HEK293 (cell line): ENCODE results near the gene IZUMO4.
A peak's percentile ranks its signal among the peaks of the same experiment; 100 is the strongest.

ENCODE experiments used
- CTCF ChIA-PET: fragments of 350-600 bp; formaldehyde crosslinking; extraction: SDS; loops from one replicate; lab custom pipeline; 2021; ENCODE audit warnings: antibody characterized with exemption; lab: Yijun Ruan, JAX
- POLR2A ChIA-PET: fragments of 300-600 bp; formaldehyde crosslinking; extraction: SDS; loops from one replicate; lab custom pipeline; 2020; ENCODE audit warnings: antibody characterized with exemption, inconsistent platforms; lab: Yijun Ruan, JAX
- H3K27ac ChIP-seq: fragments of 200-500 bp; sonication (Bioruptor generic); 2 replicates; pipeline ENCODE4 v1.5.1; 2014; ENCODE audit warnings: low read depth, low read length, control low read depth, inconsistent platforms; ENCODE audit errors: extremely low read depth
- H3K36me3 ChIP-seq, 2 experiments: fragments of 200-500 bp in 1 of 2; sonication (Bioruptor generic) in 1 of 2; 1 replicate in 1 of 2; 2 replicates in 1 of 2; pipeline ENCODE4 v1.5.1; 2014 to 2017; ENCODE audit warnings: inconsistent platforms in 2 of 2, low read length in 2 of 2; ENCODE audit not compliant: control insufficient read depth in 2 of 2, insufficient read depth in 1 of 2
- H3K4me1 ChIP-seq: fragments of 200-500 bp; sonication (Bioruptor generic); 2 replicates; pipeline ENCODE4 v1.5.1; 2014; ENCODE audit warnings: mild to moderate bottlenecking, low read length, inconsistent platforms; ENCODE audit not compliant: control insufficient read depth, insufficient read depth
- H3K4me3 ChIP-seq: 2 replicates; pipeline ENCODE4 v1.5.1; 2011; ENCODE audit warnings: low read depth, mild to moderate bottlenecking, control low read depth, low read length, moderate library complexity
- H3K9me3 ChIP-seq: fragments of 200-500 bp; sonication (Bioruptor generic); 2 replicates; pipeline ENCODE4 v1.5.1; 2014; ENCODE audit warnings: low read depth, low read length, inconsistent platforms; ENCODE audit not compliant: control insufficient read depth, insufficient read depth
- GLIS1 ChIP-seq: fragments of 450-650 bp; formaldehyde crosslinking; IDR thresholded peaks from 2 replicates; pipeline ENCODE4 v1.5.1; 2016; ENCODE audit warnings: missing biosample characterization, missing genetic modification characterization
- GLIS2 ChIP-seq: fragments of 450-650 bp; formaldehyde crosslinking; IDR thresholded peaks from 2 replicates; pipeline ENCODE4 v1.5.1; 2016; ENCODE audit warnings: missing biosample characterization, missing genetic modification characterization
- KLF1 ChIP-seq: fragments of 450-650 bp; formaldehyde crosslinking; IDR thresholded peaks from 2 replicates; pipeline ENCODE4 v1.5.1; 2016; ENCODE audit warnings: missing biosample characterization, missing genetic modification characterization
- KLF8 ChIP-seq: fragments of 450-650 bp; formaldehyde crosslinking; IDR thresholded peaks from 2 replicates; pipeline ENCODE4 v1.5.1; 2016; ENCODE audit warnings: missing biosample characterization, missing genetic modification characterization
- REST ChIP-seq: fragments of 450-650 bp; formaldehyde crosslinking; IDR thresholded peaks from 2 replicates; pipeline ENCODE4 v1.5.1; 2016; ENCODE audit warnings: missing biosample characterization, missing genetic modification characterization
- SALL2 ChIP-seq: fragments of 450-650 bp; formaldehyde crosslinking; IDR thresholded peaks from 2 replicates; pipeline ENCODE4 v1.5.0; 2017; ENCODE audit warnings: missing biosample characterization, mild to moderate bottlenecking, missing genetic modification characterization, borderline replicate concordance
- SCRT2 ChIP-seq: fragments of 450-650 bp; formaldehyde crosslinking; IDR thresholded peaks from 2 replicates; pipeline ENCODE4 v1.5.1; 2016; ENCODE audit warnings: missing biosample characterization, missing genetic modification characterization
- TRIM28 ChIP-seq: IDR thresholded peaks from 2 replicates; pipeline ENCODE4 v1.6.1; 2011; ENCODE audit warnings: low read length, control low read depth, borderline replicate concordance
- ZBTB11 ChIP-seq: fragments of 450-650 bp; formaldehyde crosslinking; conservative IDR thresholded peaks from 2 replicates; pipeline ENCODE4 v1.5.1; 2016; ENCODE audit warnings: low read depth, missing biosample characterization, missing genetic modification characterization
- ZBTB6 ChIP-seq: fragments of 450-650 bp; formaldehyde crosslinking; IDR thresholded peaks from 2 replicates; pipeline ENCODE4 v1.5.1; 2017; ENCODE audit warnings: missing biosample characterization, missing genetic modification characterization
- ZNF544 ChIP-seq: fragments of 450-650 bp; formaldehyde crosslinking; IDR thresholded peaks from 2 replicates; pipeline ENCODE4 v1.5.0; 2017; ENCODE audit warnings: missing biosample characterization, missing genetic modification characterization
- ZNF561 ChIP-seq: fragments of 450-650 bp; IDR thresholded peaks from 2 replicates; pipeline ENCODE4 v1.5.1; 2018; ENCODE audit warnings: missing biosample characterization, missing genetic modification characterization, borderline replicate concordance
- ZNF600 ChIP-seq: fragments of 450-650 bp; formaldehyde crosslinking; IDR thresholded peaks from 2 replicates; pipeline ENCODE4 v1.5.1; 2016; ENCODE audit warnings: missing biosample characterization, missing genetic modification characterization
- ZNF677 ChIP-seq: fragments of 450-650 bp; IDR thresholded peaks from 2 replicates; pipeline ENCODE4 v1.5.0; 2018; ENCODE audit warnings: missing biosample characterization, mild to moderate bottlenecking, missing genetic modification characterization, moderate library complexity
- ZNF792 ChIP-seq: fragments of 450-650 bp; formaldehyde crosslinking; IDR thresholded peaks from 2 replicates; pipeline ENCODE4 v1.5.1; 2016; ENCODE audit warnings: missing biosample characterization, missing genetic modification characterization
- ZNF843 ChIP-seq: fragments of 450-650 bp; formaldehyde crosslinking; IDR thresholded peaks from 2 replicates; pipeline ENCODE4 v1.5.1; 2016; ENCODE audit warnings: missing biosample characterization, missing genetic modification characterization

Gene IZUMO4

GRCh38 chr19:2097886-2098327, 1.2 kb downstream of the IZUMO4 start:
- Histone ChIP-seq H3K36me3 (peaks cover 6 to 48% of the 10 kb centered on the region in 2 experiments; a peak in 2 of 3 replicates), H3K4me1 (peaks cover 7% of the 10 kb centered on the region; the same call in 1 of the 2 replicates), H3K9me3 (no peaks in the 10 kb centered on the region), H3K27ac (no peak overlapping the region), H3K4me3 (no peak overlapping the region)
- CTCF ChIA-PET: interaction anchor here (0.8 to 1.1 kb wide), 4 partner anchors 25 to 167 kb away, joined by 3 to 6 read pairs (median 3); no protein-coding TSS in a partner anchor
- POLR2A ChIA-PET: interaction anchor here (0.9 kb wide), 1 partner anchor 10 kb away, joined by 9 read pairs; no protein-coding TSS in a partner anchor
- TF ChIP-seq GLIS2 (no peak), ZNF600 (tag by site-specific recombination) (peak; percentile 38; the same call in 1 of the 2 replicates), KLF8 (0 out of 2 replicates have a peak, but pooled peaks have one; percentile 16), SCRT2 (tag by site-specific recombination) (no peak), TRIM28 (no peak), ZNF843 (tag by site-specific recombination) (no peak)

- no peak overlapping the region for H3K4me3 ChIP-seq
- ChIA-PET POLR2A (interaction anchor here (0.7 kb wide), 1 partner anchor 45 kb away, joined by 3 read pairs; no protein-coding TSS in a partner anchor), CTCF (no interaction called here)
Observed at GRCh38 chr19:2099054-2099501, 2.4 kb downstream of the IZUMO4 start.

GRCh38 chr19:2099937-2100718, 3.4 kb downstream of the IZUMO4 start:
- Histone ChIP-seq H3K36me3 (peaks cover 13 to 56% of the 10 kb centered on the region in 2 experiments; a peak in 2 of 3 replicates), H3K4me1 (peaks cover 7% of the 10 kb centered on the region; the same call in 1 of the 2 replicates), H3K27ac (no peak overlapping the region), H3K4me3 (no peak overlapping the region), H3K9me3 (no peaks in the 10 kb centered on the region)
- no peak for TF ChIP-seq SALL2 (tag by site-specific recombination)
- peak; percentile 79 for TF ChIP-seq ZNF677 (tag by site-specific recombination)
- peak; percentile 48; the same call in 1 of the 2 replicates for TF ChIP-seq ZNF600 (tag by site-specific recombination)
- TF ChIP-seq ZBTB6: peak; percentile 65; the same call in 1 of the 2 replicates
- no peak for TF ChIP-seq ZNF544
- POLR2A ChIA-PET: no interaction called here
- CTCF ChIA-PET: no interaction called here

More at GRCh38 chr19:2099054-2099501, 2.4 kb downstream of the IZUMO4 start:
- Histone ChIP-seq H3K9me3 (no peaks in the 10 kb centered on the region), H3K4me1 (peaks cover 7% of the 10 kb centered on the region; the same call in 1 of the 2 replicates), H3K27ac (no peak overlapping the region), H3K36me3 (peaks cover 8 to 52% of the 10 kb centered on the region in 2 experiments; a peak in 2 of 3 replicates)
- TF ChIP-seq ZNF600 (tag by site-specific recombination) (0 out of 2 replicates have a peak, but pooled peaks have one; percentile 22), KLF1 (no peak)

- H3K36me3 ChIP-seq: peaks cover 14 to 62% of the 10 kb centered on the region in 2 experiments; a peak in 2 of 3 replicates
- CTCF ChIA-PET: no interaction called here
- POLR2A ChIA-PET: no interaction called here
- H3K4me3 ChIP-seq: no peak overlapping the region
- H3K4me1 ChIP-seq: peaks cover 7% of the 10 kb centered on the region; the same call in 1 of the 2 replicates
- no peak overlapping the region for H3K27ac ChIP-seq
- no peaks in the 10 kb centered on the region for H3K9me3 ChIP-seq
- TF ChIP-seq REST (no peak), ZBTB11 (tag by site-specific recombination) (no peak), KLF1 (no peak), ZNF561 (tag by site-specific recombination) (no peak), GLIS1 (tag by site-specific recombination) (no peak), ZNF792 (tag by site-specific recombination) (no peak)
Observed at GRCh38 chr19:2100719-2101061, 4.0 kb downstream of the IZUMO4 start.
